NCI-H2227 (cell line): Measurements from ENCODE around the gene FBXO15.
A peak's percentile ranks its signal among the peaks of the same experiment; 100 is the strongest.

Experiments used
- DNase-seq: peaks from one replicate; lab custom pipeline; 2025; ENCODE audit not compliant: unreplicated experiment; lab: John Stamatoyannopoulos, UW

FBXO15 gene

GRCh38 chr18:74154716-74155115 lies 7.1 kb upstream of the FBXO15 start:
- DNase-seq, result no peak

- DNase-seq, result no peak
Measured at GRCh38 chr18:74153793-74154192, 6.2 kb upstream of the FBXO15 start.

- DNase-seq, result no peak
Measured at GRCh38 chr18:74153377-74153776, 5.7 kb upstream of the FBXO15 start.

GRCh38 chr18:74152857-74153256 lies 5.2 kb upstream of the FBXO15 start:
- no peak for DNase-seq

GRCh38 chr18:74152270-74152669 lies 4.6 kb upstream of the FBXO15 start:
- no peak for DNase-seq

GRCh38 chr18:74149878-74150277 lies 2.2 kb upstream of the FBXO15 start:
- DNase-seq, result no peak

GRCh38 chr18:74148543-74149070 lies 973 bp upstream of the FBXO15 start:
- no peak for DNase-seq

- DNase-seq, result no peak
Measured at GRCh38 chr18:74147491-74147778, 199 bp downstream of the FBXO15 start.

- DNase-seq, result peak; percentile 33
Measured at GRCh38 chr18:74146756-74147155, 878 bp downstream of the FBXO15 start.

- DNase-seq, result no peak
Measured at GRCh38 chr18:74142252-74142651, 5.4 kb downstream of the FBXO15 start.

- no peak for DNase-seq
Measured at GRCh38 chr18:74141667-74142066, 6.0 kb downstream of the FBXO15 start.

GRCh38 chr18:74140582-74140981 lies 7.1 kb downstream of the FBXO15 start:
- no peak for DNase-seq

GRCh38 chr18:74139888-74140287 lies 7.7 kb downstream of the FBXO15 start:
- DNase-seq, result no peak

- no peak for DNase-seq
Measured at GRCh38 chr18:74139411-74139810, 8.2 kb downstream of the FBXO15 start.

- no peak for DNase-seq
Measured at GRCh38 chr18:74137920-74138538, 9.6 kb downstream of the FBXO15 start.

- DNase-seq, result no peak
Measured at GRCh38 chr18:74132201-74132600, 15.4 kb downstream of the FBXO15 start.

- no peak for DNase-seq
Measured at GRCh38 chr18:74131124-74131523, 16.5 kb downstream of the FBXO15 start.

GRCh38 chr18:74128159-74128558 lies 19.5 kb downstream of the FBXO15 start:
- no peak for DNase-seq

GRCh38 chr18:74126684-74127655 lies 20.7 kb downstream of the FBXO15 start:
- DNase-seq, result no peak

GRCh38 chr18:74124642-74125041 lies 23.0 kb downstream of the FBXO15 start:
- DNase-seq, result no peak

- no peak for DNase-seq
Measured at GRCh38 chr18:74123200-74123599, 24.4 kb downstream of the FBXO15 start.
